ENCODE measurements around the gene CDH23.

DNA sequence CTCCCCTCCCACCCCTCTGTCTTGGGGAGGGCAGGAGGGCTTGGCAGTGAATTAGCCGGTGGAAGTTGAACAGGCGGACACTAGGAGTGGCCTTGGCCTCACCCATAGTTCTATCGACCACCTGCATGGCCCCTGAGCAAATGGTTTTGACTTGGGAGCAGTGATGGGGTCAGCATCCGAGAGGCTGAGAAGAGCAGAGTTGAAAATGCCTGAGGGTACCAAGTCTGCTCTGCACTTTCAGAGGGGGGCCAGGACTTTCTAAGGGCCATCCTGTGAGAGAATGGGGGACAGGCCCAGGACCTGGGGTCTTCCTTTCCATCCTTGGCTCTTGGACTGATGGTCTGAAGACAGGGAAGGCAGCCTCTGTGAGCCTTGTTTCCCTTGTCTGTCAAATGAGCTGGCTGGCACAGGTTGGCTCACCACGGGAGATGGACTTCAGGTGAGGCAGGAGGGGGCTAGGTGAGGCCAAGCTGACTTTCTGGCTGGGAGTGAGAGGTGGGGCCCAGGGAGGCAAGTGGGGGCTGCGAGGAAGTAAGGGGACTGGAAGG, 29.4 kb downstream of the CDH23 start:
- no peak for TF ChIP-seq ISL1 (CRISPR knock-in tag; IDR thresholded peaks at IDR 0.05)
- TF ChIP-seq, protein P1, sequence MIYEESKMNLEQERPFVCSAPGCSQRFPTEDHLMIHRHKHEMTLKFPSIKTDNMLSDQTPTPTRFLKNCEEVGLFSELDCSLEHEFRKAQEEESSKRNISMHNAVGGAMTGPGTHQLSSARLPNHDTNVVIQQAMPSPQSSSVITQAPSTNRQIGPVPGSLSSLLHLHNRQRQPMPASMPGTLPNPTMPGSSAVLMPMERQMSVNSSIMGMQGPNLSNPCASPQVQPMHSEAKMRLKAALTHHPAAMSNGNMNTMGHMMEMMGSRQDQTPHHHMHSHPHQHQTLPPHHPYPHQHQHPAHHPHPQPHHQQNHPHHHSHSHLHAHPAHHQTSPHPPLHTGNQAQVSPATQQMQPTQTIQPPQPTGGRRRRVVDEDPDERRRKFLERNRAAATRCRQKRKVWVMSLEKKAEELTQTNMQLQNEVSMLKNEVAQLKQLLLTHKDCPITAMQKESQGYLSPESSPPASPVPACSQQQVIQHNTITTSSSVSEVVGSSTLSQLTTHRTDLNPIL (CRISPR knock-in tag; IDR thresholded peaks at IDR 0.05; ENCODE audit: low read depth), result no peak
- TF ChIP-seq, protein P2, sequence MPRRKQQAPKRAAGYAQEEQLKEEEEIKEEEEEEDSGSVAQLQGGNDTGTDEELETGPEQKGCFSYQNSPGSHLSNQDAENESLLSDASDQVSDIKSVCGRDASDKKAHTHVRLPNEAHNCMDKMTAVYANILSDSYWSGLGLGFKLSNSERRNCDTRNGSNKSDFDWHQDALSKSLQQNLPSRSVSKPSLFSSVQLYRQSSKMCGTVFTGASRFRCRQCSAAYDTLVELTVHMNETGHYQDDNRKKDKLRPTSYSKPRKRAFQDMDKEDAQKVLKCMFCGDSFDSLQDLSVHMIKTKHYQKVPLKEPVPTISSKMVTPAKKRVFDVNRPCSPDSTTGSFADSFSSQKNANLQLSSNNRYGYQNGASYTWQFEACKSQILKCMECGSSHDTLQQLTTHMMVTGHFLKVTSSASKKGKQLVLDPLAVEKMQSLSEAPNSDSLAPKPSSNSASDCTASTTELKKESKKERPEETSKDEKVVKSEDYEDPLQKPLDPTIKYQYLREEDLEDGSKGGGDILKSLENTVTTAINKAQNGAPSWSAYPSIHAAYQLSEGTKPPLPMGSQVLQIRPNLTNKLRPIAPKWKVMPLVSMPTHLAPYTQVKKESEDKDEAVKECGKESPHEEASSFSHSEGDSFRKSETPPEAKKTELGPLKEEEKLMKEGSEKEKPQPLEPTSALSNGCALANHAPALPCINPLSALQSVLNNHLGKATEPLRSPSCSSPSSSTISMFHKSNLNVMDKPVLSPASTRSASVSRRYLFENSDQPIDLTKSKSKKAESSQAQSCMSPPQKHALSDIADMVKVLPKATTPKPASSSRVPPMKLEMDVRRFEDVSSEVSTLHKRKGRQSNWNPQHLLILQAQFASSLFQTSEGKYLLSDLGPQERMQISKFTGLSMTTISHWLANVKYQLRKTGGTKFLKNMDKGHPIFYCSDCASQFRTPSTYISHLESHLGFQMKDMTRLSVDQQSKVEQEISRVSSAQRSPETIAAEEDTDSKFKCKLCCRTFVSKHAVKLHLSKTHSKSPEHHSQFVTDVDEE (CRISPR knock-in tag; IDR thresholded peaks at IDR 0.05), result no peak
- no peak for TF ChIP-seq ESRRG (CRISPR knock-in tag; IDR thresholded peaks at IDR 0.05)
- TF ChIP-seq, protein P3, sequence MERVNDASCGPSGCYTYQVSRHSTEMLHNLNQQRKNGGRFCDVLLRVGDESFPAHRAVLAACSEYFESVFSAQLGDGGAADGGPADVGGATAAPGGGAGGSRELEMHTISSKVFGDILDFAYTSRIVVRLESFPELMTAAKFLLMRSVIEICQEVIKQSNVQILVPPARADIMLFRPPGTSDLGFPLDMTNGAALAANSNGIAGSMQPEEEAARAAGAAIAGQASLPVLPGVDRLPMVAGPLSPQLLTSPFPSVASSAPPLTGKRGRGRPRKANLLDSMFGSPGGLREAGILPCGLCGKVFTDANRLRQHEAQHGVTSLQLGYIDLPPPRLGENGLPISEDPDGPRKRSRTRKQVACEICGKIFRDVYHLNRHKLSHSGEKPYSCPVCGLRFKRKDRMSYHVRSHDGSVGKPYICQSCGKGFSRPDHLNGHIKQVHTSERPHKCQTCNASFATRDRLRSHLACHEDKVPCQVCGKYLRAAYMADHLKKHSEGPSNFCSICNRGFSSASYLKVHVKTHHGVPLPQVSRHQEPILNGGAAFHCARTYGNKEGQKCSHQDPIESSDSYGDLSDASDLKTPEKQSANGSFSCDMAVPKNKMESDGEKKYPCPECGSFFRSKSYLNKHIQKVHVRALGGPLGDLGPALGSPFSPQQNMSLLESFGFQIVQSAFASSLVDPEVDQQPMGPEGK (CRISPR knock-in tag; IDR thresholded peaks at IDR 0.05; ENCODE audit: borderline replicate concordance), result no peak
- TF ChIP-seq ZNF565 (CRISPR knock-in tag; conservative IDR thresholded peaks at IDR 0.05; ENCODE audit: low read depth), result no peak
- no peak for TF ChIP-seq TCF4 (CRISPR knock-in tag; IDR thresholded peaks at IDR 0.05; ENCODE audit: borderline replicate concordance)
- TF ChIP-seq ZFP3 (CRISPR knock-in tag; IDR thresholded peaks at IDR 0.05), result no peak
- TF ChIP-seq RARB (CRISPR knock-in tag; IDR thresholded peaks at IDR 0.05), result no peak
